NB4 (cell line): Measurements from ENCODE around the gene CX3CR1.

Experiments
- POLR2A ChIP-seq: IDR thresholded peaks from 2 replicates; pipeline ENCODE4 v1.6.1; 2011; ENCODE audit warnings: mild to moderate bottlenecking; ENCODE audit not compliant: insufficient read length; ENCODE audit errors: extremely low read depth
- TF ChIP-seq, protein P1 (sequence below): IDR thresholded peaks from 2 replicates; pipeline ENCODE4 v1.6.1; 2011; ENCODE audit warnings: low read depth, low read length

DNA sequence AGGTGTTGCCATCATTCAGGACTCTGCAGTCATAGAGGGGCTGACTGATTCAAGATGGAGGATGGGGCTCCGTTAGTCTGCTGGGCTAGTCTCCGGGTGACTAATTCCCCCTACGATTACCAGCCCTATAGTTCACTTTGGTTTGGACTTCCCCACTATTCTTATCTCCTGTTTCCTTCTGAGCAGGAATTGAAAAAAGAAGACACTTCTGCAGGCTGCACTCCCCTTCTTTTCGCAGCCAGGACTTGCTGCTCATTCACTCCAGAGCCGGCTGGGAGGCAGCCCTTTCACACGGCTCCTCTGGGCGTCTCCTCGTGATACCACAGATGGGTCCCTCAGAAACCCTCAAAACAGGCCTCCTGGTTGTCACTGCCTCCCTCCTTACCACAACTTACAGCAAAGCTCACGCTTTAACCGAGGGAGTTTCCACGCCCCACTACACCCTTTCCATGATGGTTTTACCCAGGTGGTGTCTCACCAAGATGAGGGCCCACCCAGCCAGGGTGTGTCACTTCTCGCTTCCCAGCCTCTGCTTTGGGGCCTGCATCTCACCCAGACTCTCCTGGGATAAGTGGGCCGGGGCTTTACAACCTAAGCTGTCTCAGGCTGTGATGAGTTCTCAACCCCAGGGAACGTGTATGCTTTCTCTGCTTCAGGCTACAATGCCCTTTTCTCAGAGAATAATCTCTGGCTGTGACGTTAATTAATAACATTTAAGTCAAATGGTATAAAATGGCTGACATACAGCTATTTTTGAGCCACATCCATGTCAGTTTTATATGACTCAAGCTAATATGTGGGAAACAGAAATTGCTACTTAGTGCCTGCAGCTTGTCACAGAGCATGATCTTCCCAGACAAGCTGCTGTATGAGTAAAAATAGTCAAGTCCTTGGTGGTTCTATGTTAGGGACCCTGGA lies 11.9 kb downstream of the CX3CR1 start:
- no peak for TF ChIP-seq POLR2A
- TF ChIP-seq, protein P1, sequence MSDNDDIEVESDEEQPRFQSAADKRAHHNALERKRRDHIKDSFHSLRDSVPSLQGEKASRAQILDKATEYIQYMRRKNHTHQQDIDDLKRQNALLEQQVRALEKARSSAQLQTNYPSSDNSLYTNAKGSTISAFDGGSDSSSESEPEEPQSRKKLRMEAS: no peak
